Uterus (tissue), 4 donors: ENCODE data around the gene INPP4A. TPM values are rescaled to one million over a fixed set of nuclear protein-coding genes. Genes with fewer than 3 reads are reported as not detected.
"Not testable (repeated sequence)": the region's sequence is repeated elsewhere in the genome, so short reads cannot be mapped to it uniquely, and the experiment has no call there.

Source experiments
- DNase-seq, 2 donors: peaks; one replicate each; pipeline ENCODE4 v3.0.0-alpha.2; 2019 to 2020
- H3K27ac ChIP-seq, 2 donors: fragments of 200-600 bp; sonication (generic); 1 replicate in 1 of 2; 2 replicates in 1 of 2; pipeline ENCODE4 v1.5.1; 2016 to 2018
- H3K27me3 ChIP-seq, 2 donors: fragments of 200-600 bp; sonication (generic); one replicate each; pipeline ENCODE4 v1.5.1; 2018 to 2019; ENCODE audit warnings: control low read depth in 1 of 2
- H3K36me3 ChIP-seq, 2 donors: fragments of 200-600 bp; sonication (generic); one replicate each; pipeline ENCODE4 v1.5.1; 2019; ENCODE audit warnings: control low read depth in 1 of 2
- H3K4me1 ChIP-seq, 2 donors: fragments of 200-600 bp; sonication (generic); one replicate each; pipeline ENCODE4 v1.5.1; 2018 to 2019; ENCODE audit warnings: control low read depth in 1 of 2
- H3K4me3 ChIP-seq, 2 donors: fragments of 200-600 bp; sonication (generic); 1 replicate in 1 of 2; 2 replicates in 1 of 2; pipeline ENCODE4 v1.5.1; 2018 to 2019; ENCODE audit warnings: mild to moderate bottlenecking in 1 of 2
- H3K9me3 ChIP-seq, 2 donors: fragments of 200-600 bp; sonication (generic); one replicate each; pipeline ENCODE4 v1.5.1; 2019; ENCODE audit warnings: control low read depth in 1 of 2
- CTCF ChIP-seq, 4 experiments: fragments of 200-600 bp in 2 of 4; fragments of 450-650 bp in 2 of 4; sonication (generic) in 2 of 4; IDR thresholded peaks; one replicate each; pipeline ENCODE4 v1.5.1; 2016 to 2019; ENCODE audit warnings: antibody characterized with exemption in 4 of 4, mild to moderate bottlenecking in 2 of 4, moderate library complexity in 1 of 4
- POLR2A ChIP-seq, 2 donors: fragments of 450-650 bp; IDR thresholded peaks; one replicate each; pipeline ENCODE4 v1.6.1; 2016; ENCODE audit warnings: antibody characterized with exemption in 2 of 2, mild to moderate bottlenecking in 1 of 2, moderate library complexity in 1 of 2
- intact Hi-C: fragments of 100-400 bp; cut with DNase I; formaldehyde crosslinking; loops from one replicate; pipeline ENCODE4 v1.15.1; 2023; ENCODE audit warnings: low total_unique reads
- total RNA-seq, 4 donors: library from RNA; depleted of rRNA in 3 of 4; stranded (reverse); fragments of >200 nt in 3 of 4; gene quantifications; one replicate each; pipeline versions ENCODE4 v1.1.0 to v1.2.4, GENCODE V29; 2014 to 2023
- donor health status: DM: yes; HTN: yes; CAD: no.

The INPP4A gene
- total RNA-seq, 4 donors from 2014 or later: 8.7 to 40.2 (median 35.2) TPM

- Histone ChIP-seq H3K27me3 (no peaks in the 10 kb centered on the region), H3K36me3 (no peaks in the 10 kb centered on the region), H3K4me3 (no peak overlapping the region), H3K9me3 (no peaks in the 10 kb centered on the region), H3K4me1 (no peaks in the 10 kb centered on the region), H3K27ac (no peak overlapping the region)
- no peak for DNase-seq
- intact Hi-C loops: no loop called here
- no peak for TF ChIP-seq POLR2A (IDR thresholded peaks at IDR 0.05)
- TF ChIP-seq CTCF (IDR thresholded peaks at IDR 0.05): no peak
Observed at GRCh38 chr2:98585386-98585785, 140.7 kb downstream of the INPP4A start.

DNA sequence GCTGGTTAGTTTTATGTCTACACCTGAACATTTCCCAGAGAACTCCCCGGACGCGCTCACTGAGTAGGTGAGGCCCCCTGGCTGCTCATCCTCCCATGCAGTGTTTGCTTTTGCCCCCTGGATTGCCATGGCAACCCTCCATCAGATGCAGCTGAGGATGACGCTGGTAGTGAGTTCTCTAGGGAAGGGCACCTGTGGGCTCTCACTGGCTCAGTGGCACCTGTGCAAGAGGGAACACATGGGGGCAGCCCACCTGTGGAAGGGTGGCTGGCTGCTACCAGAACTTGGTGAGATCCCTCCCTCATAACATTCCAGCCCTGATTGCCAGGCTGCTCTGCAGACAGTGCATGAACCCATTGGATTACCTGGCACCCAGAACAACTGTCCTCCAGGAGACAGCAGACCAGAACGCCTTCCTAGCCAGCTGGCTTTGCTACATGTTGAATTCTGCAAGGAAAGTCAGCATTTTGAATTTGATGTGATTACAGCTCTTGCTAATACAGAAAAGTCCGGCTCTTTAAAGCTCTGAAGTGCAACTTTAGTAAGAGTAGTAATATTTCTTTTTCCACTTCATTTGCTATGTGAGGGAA lies 142.0 kb downstream of the INPP4A start:
- H3K36me3 ChIP-seq: no peaks in the 10 kb centered on the region
- intact Hi-C loops: no loop called here
- H3K4me3 ChIP-seq: no peak overlapping the region
- H3K9me3 ChIP-seq: no peaks in the 10 kb centered on the region
- no peaks in the 10 kb centered on the region for H3K4me1 ChIP-seq
- TF ChIP-seq CTCF (IDR thresholded peaks at IDR 0.05) (no peak), POLR2A (IDR thresholded peaks at IDR 0.05) (no peak)
- DNase-seq: no peak
- no peak overlapping the region for H3K27ac ChIP-seq
- H3K27me3 ChIP-seq: no peaks in the 10 kb centered on the region

DNA sequence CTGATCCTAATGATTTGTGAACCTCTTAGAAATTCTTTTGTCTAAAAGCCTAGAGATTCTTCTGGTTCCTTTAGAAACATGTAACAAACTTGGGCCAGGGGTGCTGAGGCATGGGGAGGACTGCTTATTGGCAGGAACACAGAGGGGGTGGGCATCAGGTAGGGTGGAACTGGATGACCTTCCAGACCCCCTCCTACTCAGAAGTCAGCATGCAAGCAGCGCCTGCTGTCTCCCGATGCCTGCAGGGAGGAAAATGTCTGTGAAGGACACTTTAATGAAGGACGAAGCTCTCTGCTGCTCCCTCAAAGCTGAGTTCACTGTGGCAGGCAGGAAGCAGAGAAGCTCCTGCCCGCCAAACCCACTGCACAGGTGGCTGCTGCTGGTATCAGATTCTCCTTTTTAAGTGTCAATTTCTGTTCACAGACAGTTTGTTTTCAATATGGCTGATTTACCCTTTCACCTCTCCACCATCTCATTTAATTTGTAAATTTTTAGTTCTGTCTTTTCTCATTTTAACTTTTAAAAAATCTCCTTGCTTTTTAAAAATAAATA lies 144.3 kb downstream of the INPP4A start:
- no peak overlapping the region for H3K27ac ChIP-seq
- H3K27me3 ChIP-seq: no peaks in the 10 kb centered on the region
- TF ChIP-seq CTCF (IDR thresholded peaks at IDR 0.05) (no peak), POLR2A (IDR thresholded peaks at IDR 0.05) (no peak)
- no peak overlapping the region for H3K4me3 ChIP-seq
- intact Hi-C loops: no loop called here
- H3K4me1 ChIP-seq: no peaks in the 10 kb centered on the region
- H3K9me3 ChIP-seq: no peaks in the 10 kb centered on the region
- no peak for DNase-seq
- H3K36me3 ChIP-seq: no peaks in the 10 kb centered on the region

DNA sequence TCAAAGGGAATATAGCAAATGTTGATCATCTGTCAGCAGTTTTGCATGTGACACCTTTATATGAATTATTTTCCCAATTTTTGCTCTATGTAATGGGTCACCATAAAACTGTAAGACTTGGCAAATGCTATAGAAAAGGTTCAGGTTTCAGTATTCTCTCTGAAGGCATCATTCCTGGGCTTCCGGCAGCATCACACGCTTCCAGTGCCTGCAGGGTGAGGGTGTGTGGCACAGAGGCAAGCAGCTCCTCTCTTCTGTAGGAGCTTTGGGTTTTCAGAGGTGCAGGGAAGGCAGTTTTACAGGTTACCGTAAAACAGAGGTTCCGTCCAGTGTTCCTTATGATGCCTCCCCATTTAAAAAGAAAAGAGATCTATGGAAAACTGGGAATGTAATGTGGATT lies 144.8 kb downstream of the INPP4A start:
- H3K4me1 ChIP-seq: no peaks in the 10 kb centered on the region
- H3K27me3 ChIP-seq: no peaks in the 10 kb centered on the region
- no peak for DNase-seq
- H3K4me3 ChIP-seq: no peak overlapping the region
- intact Hi-C loops: no loop called here
- H3K36me3 ChIP-seq: no peaks in the 10 kb centered on the region
- no peak overlapping the region for H3K27ac ChIP-seq
- no peaks in the 10 kb centered on the region for H3K9me3 ChIP-seq
- TF ChIP-seq CTCF (IDR thresholded peaks at IDR 0.05): no peak
- no peak for TF ChIP-seq POLR2A (IDR thresholded peaks at IDR 0.05)

DNA sequence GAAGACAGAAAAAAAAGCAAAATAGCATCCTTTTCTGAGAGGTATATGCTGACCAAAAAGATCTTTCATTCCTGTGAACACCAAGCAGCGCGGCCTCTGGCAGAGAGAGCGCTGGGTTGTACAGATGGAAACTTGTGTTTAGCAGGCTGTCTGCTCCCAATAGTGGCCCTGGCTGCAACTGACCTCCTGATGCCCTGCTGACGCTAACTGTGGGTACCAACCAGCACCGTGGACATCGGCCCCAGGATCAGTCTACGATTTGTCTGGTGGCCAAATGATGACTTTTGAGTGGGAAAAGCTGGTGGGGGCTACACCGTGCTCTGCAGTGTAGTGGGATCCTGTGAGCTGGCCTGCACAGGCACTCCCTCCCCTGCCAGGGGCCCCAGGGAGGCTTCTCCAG lies 147.9 kb downstream of the INPP4A start:
- Histone ChIP-seq H3K36me3 (no peaks in the 10 kb centered on the region), H3K27ac (no peak overlapping the region), H3K4me3 (no peak overlapping the region), H3K9me3 (no peaks in the 10 kb centered on the region), H3K27me3 (no peaks in the 10 kb centered on the region), H3K4me1 (no peaks in the 10 kb centered on the region)
- TF ChIP-seq POLR2A (IDR thresholded peaks at IDR 0.05) (no peak), CTCF (IDR thresholded peaks at IDR 0.05) (no peak)
- no peak for DNase-seq
- intact Hi-C loops: no loop called here

DNA sequence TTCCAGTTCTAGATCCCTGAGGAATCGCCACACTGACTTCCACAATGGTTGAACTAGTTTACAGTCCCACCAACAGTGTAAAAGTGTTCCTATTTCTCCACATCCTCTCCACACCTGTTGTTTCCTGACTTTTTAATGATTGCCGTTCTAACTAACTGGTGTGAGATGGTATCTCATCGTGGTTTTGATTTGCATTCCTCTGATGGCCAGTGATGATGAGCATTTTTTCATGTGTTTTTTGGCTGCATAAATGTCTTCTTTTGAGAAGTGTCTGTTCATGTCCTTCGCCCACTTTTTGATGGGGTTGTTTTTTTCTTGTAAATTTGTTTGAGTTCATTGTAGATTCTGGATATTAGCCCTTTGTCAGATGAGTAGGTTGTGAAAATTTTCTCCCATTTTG lies 150.0 kb downstream of the INPP4A start:
- H3K4me1 ChIP-seq, H3K27me3 ChIP-seq, H3K4me3 ChIP-seq, H3K9me3 ChIP-seq, H3K27ac ChIP-seq, DNase-seq, H3K36me3 ChIP-seq, intact Hi-C loops: not testable (repeated sequence)
